H1 (cell line): ENCODE data around the gene SIGLEC15. TPM values are rescaled to one million over a fixed set of nuclear protein-coding genes. Genes with fewer than 3 reads are reported as not detected.

Experiments used
- CTCF ChIA-PET: fragments of 300-600 bp; sonication (Branson Sonifier 250); formaldehyde crosslinking; loops from one replicate; lab custom pipeline; 2021; ENCODE audit not compliant: partially characterized antibody; lab: Charles Lee
- POLR2A ChIA-PET: fragments of 300-600 bp; sonication (Branson Sonifier 250); formaldehyde crosslinking; loops from one replicate; lab custom pipeline; 2021; ENCODE audit warnings: inconsistent platforms; ENCODE audit not compliant: partially characterized antibody; lab: Charles Lee
- DNase-seq, 2 experiments: peaks; one replicate each; pipeline versions ENCODE4 v3.0.0 to v3.0.0-alpha.2; 2010 to 2022; ENCODE audit warnings: low spot score in 2 of 2, low read depth in 1 of 2, mixed read lengths in 1 of 2
- FAIRE-seq: peaks from 2 replicates; lab custom pipeline; 2011; peaks lifted over from hg19 to GRCh38; lab: Jason Lieb, UNC
- H2AFZ ChIP-seq: 2 replicates; pipeline ENCODE4 v1.8.1; 2012; ENCODE audit warnings: low read length, inconsistent platforms
- H2AK5ac ChIP-seq: 2 replicates; pipeline ENCODE4 v1.6.1; 2013; ENCODE audit warnings: low read depth, low read length
- H2BK120ac ChIP-seq: replicated peaks from 2 replicates; pipeline ENCODE3; 2013; ENCODE audit warnings: low read depth, low read length, inconsistent platforms
- H2BK12ac ChIP-seq: 2 replicates; pipeline ENCODE4 v1.6.1; 2013; ENCODE audit warnings: low read depth, low read length
- H2BK15ac ChIP-seq: 2 replicates; pipeline ENCODE4 v1.6.1; 2013; ENCODE audit warnings: low read length
- H2BK20ac ChIP-seq: 2 replicates; pipeline ENCODE4 v1.6.1; 2013; ENCODE audit warnings: low read length
- H2BK5ac ChIP-seq: 2 replicates; pipeline ENCODE4 v1.6.1; 2013; ENCODE audit warnings: low read depth, low read length
- H3K14ac ChIP-seq: 2 replicates; pipeline ENCODE4 v1.6.1; 2013; ENCODE audit warnings: inconsistent platforms; ENCODE audit not compliant: insufficient read length
- H3K18ac ChIP-seq: 2 replicates; pipeline ENCODE4 v1.6.1; 2013; ENCODE audit warnings: low read length; ENCODE audit errors: extremely low read depth
- H3K23ac ChIP-seq: 2 replicates; pipeline ENCODE4 v1.6.1; 2013; ENCODE audit warnings: inconsistent platforms; ENCODE audit not compliant: insufficient read length
- H3K23me2 ChIP-seq: 2 replicates; pipeline ENCODE4 v1.6.1; 2013; ENCODE audit warnings: low read depth, low read length
- H3K27ac ChIP-seq: 2 replicates; pipeline ENCODE4 v1.6.1; 2011; ENCODE audit warnings: low read depth, low read length, inconsistent platforms
- H3K27me3 ChIP-seq, 4 experiments: replicated peaks in 1 of 4; 1 replicate in 1 of 4; 2 replicates in 3 of 4; pipeline versions ENCODE4 v1.6.1 to v1.8.1; 2011 to 2013; ENCODE audit warnings: low read length in 3 of 4, mild to moderate bottlenecking in 3 of 4, inconsistent platforms in 2 of 4, mixed read lengths in 2 of 4, moderate library complexity in 1 of 4; ENCODE audit not compliant: control insufficient read depth in 3 of 4, insufficient read depth in 3 of 4; ENCODE audit errors: extremely low read depth in 1 of 4
- H3K36me3 ChIP-seq, 4 experiments: 2 replicates each; pipeline versions ENCODE4 v1.6.1 to v1.8.1; 2011 to 2013; ENCODE audit warnings: mild to moderate bottlenecking in 4 of 4, low read length in 3 of 4, moderate library complexity in 2 of 4, control low read depth in 1 of 4, inconsistent platforms in 1 of 4; ENCODE audit not compliant: insufficient read depth in 4 of 4, control insufficient read depth in 2 of 4
- H3K4ac ChIP-seq: replicated peaks from 2 replicates; pipeline ENCODE3; 2013; ENCODE audit warnings: low read length, low read depth, mixed read lengths, inconsistent platforms; ENCODE audit not compliant: insufficient read length
- H3K4me1 ChIP-seq, 4 experiments: replicated peaks in 1 of 4; 1 replicate in 1 of 4; 2 replicates in 3 of 4; pipeline versions ENCODE4 v1.6.1 to v1.8.1; 2011 to 2013; ENCODE audit warnings: low read length in 3 of 4, inconsistent platforms in 2 of 4, mixed read lengths in 1 of 4; ENCODE audit not compliant: insufficient read depth in 4 of 4, control insufficient read depth in 3 of 4
- H3K4me2 ChIP-seq, 2 experiments: 2 replicates each; pipeline versions ENCODE4 v1.6.1 to v1.8.1; 2011 to 2013; ENCODE audit warnings: low read depth in 2 of 2, low read length in 2 of 2, control low read depth in 1 of 2, inconsistent platforms in 1 of 2, mild to moderate bottlenecking in 1 of 2; ENCODE audit not compliant: insufficient read depth in 1 of 2
- H3K4me3 ChIP-seq, 4 experiments: fragments of 200-600, 300-600 bp in 1 of 4; sonication (generic), shearing (Covaris generic), sonication (Bioruptor Twin) in 1 of 4; 2 replicates each; pipeline versions ENCODE4 v1.5.1 to v1.8.1; 2011 to 2016; ENCODE audit warnings: low read length in 4 of 4, low read depth in 3 of 4, control low read depth in 2 of 4, inconsistent platforms in 2 of 4, mild to moderate bottlenecking in 2 of 4, mixed read lengths in 1 of 4, moderate library complexity in 1 of 4; ENCODE audit not compliant: insufficient read depth in 2 of 4; ENCODE audit errors: extremely low read depth in 1 of 4
- H3K56ac ChIP-seq: replicated peaks from 2 replicates; pipeline ENCODE3; 2013; ENCODE audit warnings: low read depth, mild to moderate bottlenecking, mixed read lengths, low read length, inconsistent platforms; ENCODE audit not compliant: insufficient read length
- H3K79me1 ChIP-seq: 2 replicates; pipeline ENCODE4 v1.6.1; 2013; ENCODE audit warnings: low read depth, low read length, control low read depth
- H3K79me2 ChIP-seq, 2 experiments: 2 replicates each; pipeline versions ENCODE4 v1.6.1 to v1.8.1; 2012 to 2013; ENCODE audit warnings: low read length in 2 of 2, mild to moderate bottlenecking in 2 of 2, inconsistent platforms in 1 of 2; ENCODE audit not compliant: insufficient read depth in 2 of 2, control insufficient read depth in 1 of 2
- H3K9ac ChIP-seq, 4 experiments: replicated peaks in 1 of 4; 1 replicate in 1 of 4; 2 replicates in 3 of 4; pipeline versions ENCODE4 v1.6.1 to v1.8.1; 2011 to 2013; ENCODE audit warnings: low read depth in 3 of 4, low read length in 3 of 4, control low read depth in 2 of 4, mild to moderate bottlenecking in 2 of 4, moderate library complexity in 2 of 4, inconsistent platforms in 1 of 4; ENCODE audit errors: extremely low read depth in 1 of 4
- H3K9me3 ChIP-seq, 2 experiments: 2 replicates each; pipeline versions ENCODE4 v1.6.1 to v1.8.1; 2012 to 2013; ENCODE audit warnings: mild to moderate bottlenecking in 2 of 2, moderate library complexity in 2 of 2, control low read depth in 1 of 2, inconsistent platforms in 1 of 2, low read depth in 1 of 2, low read length in 1 of 2, mixed read lengths in 1 of 2; ENCODE audit not compliant: insufficient read depth in 2 of 2
- H4K20me1 ChIP-seq, 2 experiments: replicated peaks in 1 of 2; 2 replicates each; pipeline versions ENCODE3 to v1.8.1; 2011 to 2013; ENCODE audit warnings: inconsistent platforms in 2 of 2, low read length in 2 of 2, mild to moderate bottlenecking in 1 of 2; ENCODE audit not compliant: insufficient read depth in 2 of 2, control insufficient read depth in 1 of 2
- H4K5ac ChIP-seq: 2 replicates; pipeline ENCODE4 v1.6.1; 2013; ENCODE audit warnings: low read length, low read depth, mixed read lengths, inconsistent platforms; ENCODE audit not compliant: insufficient read length
- H4K8ac ChIP-seq: 2 replicates; pipeline ENCODE4 v1.8.0; 2013; ENCODE audit warnings: mild to moderate bottlenecking, moderate library complexity, low read length, inconsistent platforms; ENCODE audit not compliant: insufficient read depth; ENCODE audit errors: extremely low read depth
- H4K91ac ChIP-seq: replicated peaks from 2 replicates; pipeline ENCODE3; 2013; ENCODE audit warnings: low read length, mixed read lengths, inconsistent platforms; ENCODE audit not compliant: insufficient read length
- RFX5 ChIP-seq: IDR thresholded peaks from 2 replicates; pipeline ENCODE4 v1.6.1; 2011; ENCODE audit warnings: low read depth, low read length, improper control_type of control experiment, borderline replicate concordance
- RNF2 ChIP-seq: fragments of 200-900, 300-1000 bp; sonication (generic); IDR thresholded peaks from 2 replicates; pipeline ENCODE4 v1.7.1; 2016; ENCODE audit warnings: borderline replicate concordance, low read depth, mild to moderate bottlenecking, antibody characterized with exemption, low read length; ENCODE audit not compliant: poor library complexity, severe bottlenecking; ENCODE audit errors: missing control alignments
- TEAD4 ChIP-seq: IDR thresholded peaks from 2 replicates; pipeline ENCODE4 v1.6.1; 2012; ENCODE audit warnings: low read depth, low read length, inconsistent platforms, mixed read lengths
- WGBS, 2 experiments: shearing (Covaris generic) in 1 of 2; methylation state at CpG; one replicate each; pipeline versions ENCODE4 v1.1.6 to v1.1.7; 2013 to 2015; ENCODE audit warnings: low lambda C conversion rate in 2 of 2, mixed read lengths in 2 of 2, inconsistent platforms in 1 of 2, low coverage in 1 of 2, missing lambda C conversion rate in 1 of 2; ENCODE audit not compliant: insufficient replicate concordance in 2 of 2, insufficient coverage in 1 of 2, insufficient read length in 1 of 2; ENCODE audit errors: extremely low coverage in 1 of 2, missing lambda C conversion rate in 1 of 2; 5-methylcytosine and 5-hydroxymethylcytosine counted together
- polyA plus RNA-seq, 7 experiments: library from polyadenylated mRNA; depleted of rRNA in 3 of 7; stranded (reverse) in 5 of 7; unstranded in 2 of 7; fragments of >200 nt in 5 of 7; fragments of 200-250 nt in 2 of 7; gene quantifications; 1 replicate in 5 of 7; 2 replicates in 1 of 7; 4 replicates in 1 of 7; pipeline versions ENCODE4 v1.2.1 to v1.2.3, GENCODE V29; 2011 to 2013; ENCODE audit warnings: missing spikeins in 2 of 7, mixed read lengths in 2 of 7
- total RNA-seq: library from RNA; stranded (reverse); fragmentation: NEBNext Ultra II Directional; extraction: Animal tissue kit (Norgen Biotek cat#: 25700); gene quantifications from 2 replicates; pipeline ENCODE4 v1.2.1, GENCODE V29; 2021

Gene SIGLEC15
- total and polyA plus RNA-seq, 2 of the 8 experiments (the other 6 are each of a cell fraction or from before 2014, with no cell fraction given), result 0.20 to 0.37 TPM

DNA sequence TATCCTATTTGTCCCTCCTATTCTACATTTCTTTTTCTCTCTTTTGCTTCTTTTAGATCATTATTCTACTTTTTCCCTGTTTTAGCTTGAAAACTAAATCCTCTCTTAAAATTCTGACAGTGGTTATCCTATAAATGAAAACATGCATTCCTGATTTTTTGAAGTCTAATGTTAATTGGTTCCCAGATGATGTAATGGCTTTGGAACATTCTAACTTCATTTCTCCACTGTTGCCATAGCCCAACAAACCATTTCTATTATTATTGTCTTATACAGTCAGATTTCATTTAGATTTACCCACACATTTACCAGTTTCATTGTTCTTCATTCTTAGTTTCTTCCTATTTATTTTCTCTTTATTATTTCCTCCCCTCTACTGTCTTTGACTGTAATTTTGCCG is 36.5 kb downstream of the SIGLEC15 start:
- H3K9ac ChIP-seq, result no peak overlapping the region
- no peaks in the 10 kb centered on the region for H3K4me1 ChIP-seq
- no peak overlapping the region for H3K4me3 ChIP-seq
- no peak overlapping the region for H2BK20ac ChIP-seq
- no peak overlapping the region for H3K18ac ChIP-seq
- no peak overlapping the region for H2AFZ ChIP-seq
- H3K9me3 ChIP-seq, result no peaks in the 10 kb centered on the region
- H3K23me2 ChIP-seq, result no peaks in the 10 kb centered on the region
- H2AK5ac ChIP-seq, result no peak overlapping the region
- H4K20me1 ChIP-seq, result no peaks in the 10 kb centered on the region
- H2BK12ac ChIP-seq, result no peak overlapping the region
- no peak overlapping the region for H3K4me2 ChIP-seq
- ChIA-PET CTCF (interaction anchor here (0.6 kb wide), 1 partner anchor 18 kb away, joined by 3 read pairs; no protein-coding TSS in a partner anchor), POLR2A (no interaction called here)
- H3K4ac ChIP-seq, result no peak overlapping the region
- no peak overlapping the region for H3K23ac ChIP-seq
- TF ChIP-seq TEAD4 (no peak), RFX5 (no peak), RNF2 (no peak)
- peaks cover 8 to 42% (median 21%) of the 10 kb centered on the region in 4 experiments for H3K36me3 ChIP-seq
- H3K14ac ChIP-seq, result no peak overlapping the region
- H3K27ac ChIP-seq, result no peak overlapping the region
- no peak overlapping the region for H2BK15ac ChIP-seq
- 90 to 100% methylated on average over 1 of the region's 1 CpG for WGBS, 2 experiments
- no peaks in the 10 kb centered on the region for H3K79me2 ChIP-seq
- H4K8ac ChIP-seq, result no peak overlapping the region
- no peak overlapping the region for H4K91ac ChIP-seq
- no peak overlapping the region for H2BK5ac ChIP-seq
- no peaks in the 10 kb centered on the region for H3K27me3 ChIP-seq
- no peak overlapping the region for H4K5ac ChIP-seq
- FAIRE-seq (no peak), DNase-seq (no peak)
- no peak overlapping the region for H3K56ac ChIP-seq
- H3K79me1 ChIP-seq, result no peaks in the 10 kb centered on the region
- H2BK120ac ChIP-seq, result no peak overlapping the region
